Mesothelial cell of epicardium (in vitro differentiated cells): ENCODE results near the gene PRLR. TPM values are rescaled to one million over a fixed set of nuclear protein-coding genes. Genes with fewer than 3 reads are reported as not detected.

ENCODE experiments used
- DNase-seq, 2 experiments: peaks; one replicate each; pipeline ENCODE4 v3.0.0; 2021; ENCODE audit warnings: low spot score in 2 of 2; ENCODE audit not compliant: unreplicated experiment in 2 of 2
- H3K27ac Mint-ChIP-seq: 2 replicates; pipeline ENCODE4 v1.8.0; 2021; ENCODE audit warnings: mixed read lengths
- H3K27me3 Mint-ChIP-seq: 2 replicates; pipeline ENCODE4 v1.8.0; 2021; ENCODE audit warnings: low read depth, mixed read lengths
- H3K36me3 Mint-ChIP-seq: 2 replicates; pipeline ENCODE4 v1.8.0; 2021; ENCODE audit warnings: mixed read lengths
- H3K4me1 Mint-ChIP-seq: 2 replicates; pipeline ENCODE4 v1.8.0; 2021; ENCODE audit warnings: mixed read lengths
- H3K4me3 Mint-ChIP-seq: 2 replicates; pipeline ENCODE4 v1.8.0; 2021; ENCODE audit warnings: mild to moderate bottlenecking, moderate library complexity, mixed read lengths
- H3K9me3 Mint-ChIP-seq: 2 replicates; pipeline ENCODE4 v1.8.0; 2021; ENCODE audit warnings: mixed read lengths
- CTCF ChIP-seq: fragments of 200-600 bp; sonication (generic); IDR thresholded peaks from one replicate; pipeline ENCODE4 v1.5.0; 2021; ENCODE audit warnings: antibody characterized with exemption; ENCODE audit not compliant: unreplicated experiment
- total RNA-seq: library from RNA; stranded (reverse); gene quantifications from 3 replicates; pipeline ENCODE4 v1.2.1, GENCODE V29; 2021

The PRLR gene
- total RNA-seq, 1 donor from 2014 or later, result 1.2 TPM

GRCh38 chr5:35087991-35088390, 142.3 kb downstream of the PRLR start:
- Mint-ChIP-seq H3K4me3 (no peak overlapping the region), H3K9me3 (no peaks in the 10 kb centered on the region), H3K27ac (no peak overlapping the region), H3K4me1 (no peaks in the 10 kb centered on the region), H3K27me3 (no peaks in the 10 kb centered on the region), H3K36me3 (no peaks in the 10 kb centered on the region)
- no peak for DNase-seq
- TF ChIP-seq CTCF, result no peak

- Mint-ChIP-seq H3K27me3 (no peaks in the 10 kb centered on the region), H3K4me1 (no peaks in the 10 kb centered on the region), H3K36me3 (no peaks in the 10 kb centered on the region), H3K9me3 (peaks cover 5% of the 10 kb centered on the region), H3K4me3 (no peak overlapping the region), H3K27ac (no peak overlapping the region)
- TF ChIP-seq CTCF, result no peak
- no peak for DNase-seq
These were observed 147.1 kb downstream of the PRLR start for GRCh38 chr5:35083150-35083549.

DNA sequence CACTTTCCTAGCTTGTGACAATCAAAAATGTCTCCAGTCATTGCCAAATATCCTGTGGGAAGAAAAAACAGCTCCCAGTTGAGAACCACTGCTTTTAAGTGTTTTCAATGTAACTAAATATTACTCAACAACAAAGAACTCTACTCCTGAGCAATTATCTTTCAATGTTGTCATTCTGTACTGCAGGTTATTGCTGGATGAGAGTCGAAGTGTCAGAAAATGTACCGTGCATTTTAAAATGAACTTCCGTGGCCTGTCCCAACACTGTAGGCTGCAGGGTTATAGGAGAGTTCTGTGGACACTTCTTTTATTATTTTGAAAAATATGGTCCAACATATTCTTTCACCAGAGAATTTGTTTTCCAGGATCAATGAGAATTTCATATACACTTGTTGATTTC, 147.8 kb downstream of the PRLR start:
- no peak for TF ChIP-seq CTCF
- no peak for DNase-seq
- Mint-ChIP-seq H3K4me3 (no peak overlapping the region), H3K36me3 (no peaks in the 10 kb centered on the region), H3K9me3 (peaks cover 5% of the 10 kb centered on the region), H3K4me1 (no peaks in the 10 kb centered on the region), H3K27me3 (no peaks in the 10 kb centered on the region), H3K27ac (no peak overlapping the region)

- DNase-seq, result no peak
- H3K36me3 Mint-ChIP-seq, result no peaks in the 10 kb centered on the region
- no peaks in the 10 kb centered on the region for H3K27me3 Mint-ChIP-seq
- H3K9me3 Mint-ChIP-seq, result peaks cover 16% of the 10 kb centered on the region
- H3K4me3 Mint-ChIP-seq, result no peak overlapping the region
- no peak for TF ChIP-seq CTCF
- H3K27ac Mint-ChIP-seq, result no peak overlapping the region
- H3K4me1 Mint-ChIP-seq, result no peaks in the 10 kb centered on the region
These were observed 149.2 kb downstream of the PRLR start for GRCh38 chr5:35081134-35081533.

DNA sequence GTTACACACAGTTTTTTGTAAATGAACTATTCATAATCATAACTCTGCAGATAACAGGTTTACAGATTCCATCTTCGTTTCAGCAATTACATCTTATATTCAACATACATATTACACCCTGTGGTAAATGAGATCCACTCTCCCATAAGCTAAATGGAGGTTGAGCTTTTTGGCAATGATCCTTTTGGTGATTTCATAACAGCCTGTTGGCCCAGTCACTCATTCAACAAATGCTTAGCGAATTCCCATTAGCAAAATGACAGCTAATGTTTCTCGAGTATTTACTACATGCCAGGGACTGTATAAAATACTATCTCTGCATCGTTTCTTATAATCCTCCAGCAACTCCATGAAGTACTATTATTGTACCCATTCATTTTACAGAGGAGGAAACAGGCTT, 157.1 kb downstream of the PRLR start:
- Mint-ChIP-seq H3K9me3 (peaks cover 18% of the 10 kb centered on the region), H3K27ac (no peak overlapping the region), H3K27me3 (no peaks in the 10 kb centered on the region)

More for the DNA sequence above, 157.1 kb downstream of the PRLR start:
- H3K4me1 Mint-ChIP-seq, result no peaks in the 10 kb centered on the region
- H3K36me3 Mint-ChIP-seq, result no peaks in the 10 kb centered on the region
- DNase-seq, result no peak
- TF ChIP-seq CTCF, result no peak
- no peak overlapping the region for H3K4me3 Mint-ChIP-seq
